ENCODE data around the gene REXO1.

Gene REXO1

DNA sequence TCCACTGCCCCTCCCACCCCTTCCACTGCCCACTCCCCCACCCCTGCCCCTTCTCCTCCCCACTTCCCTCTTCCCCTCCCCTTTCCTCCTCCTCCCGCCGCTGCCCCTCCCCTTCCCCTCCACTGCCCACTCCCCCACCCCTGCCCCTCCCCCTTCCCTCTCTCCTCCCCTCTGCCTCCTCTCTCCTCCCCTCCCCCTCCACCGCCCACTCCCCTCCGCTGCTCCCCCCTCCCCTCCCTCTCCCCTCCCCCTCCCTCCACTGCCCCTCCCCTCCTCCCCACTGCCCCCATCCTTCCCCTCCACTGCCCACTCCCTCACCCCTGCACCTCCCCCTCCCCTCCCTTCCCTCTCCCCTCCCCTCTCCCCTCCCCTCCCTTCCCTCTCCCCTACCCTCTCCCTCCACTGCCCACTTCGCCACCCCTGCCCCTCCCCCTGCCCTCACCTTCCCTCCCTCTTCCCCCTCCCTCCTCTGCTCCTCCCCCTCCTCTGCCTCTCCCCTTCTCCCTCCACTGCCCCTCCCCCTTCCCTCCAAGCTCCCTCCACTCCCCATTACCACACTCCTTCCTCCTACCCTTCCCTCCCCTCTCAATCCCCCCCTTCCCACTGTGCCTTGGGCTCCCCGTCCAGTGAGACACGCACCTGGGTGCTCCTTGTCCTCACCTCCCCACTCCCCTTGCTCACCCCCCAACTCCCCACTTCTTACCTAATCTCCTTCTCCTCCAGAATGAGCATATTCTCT is 58.1 kb downstream of the REXO1 start:
- no peak for DNase-seq

GRCh38 chr19:1789261-1790041 is 58.8 kb downstream of the REXO1 start:
- no peak for DNase-seq

DNA sequence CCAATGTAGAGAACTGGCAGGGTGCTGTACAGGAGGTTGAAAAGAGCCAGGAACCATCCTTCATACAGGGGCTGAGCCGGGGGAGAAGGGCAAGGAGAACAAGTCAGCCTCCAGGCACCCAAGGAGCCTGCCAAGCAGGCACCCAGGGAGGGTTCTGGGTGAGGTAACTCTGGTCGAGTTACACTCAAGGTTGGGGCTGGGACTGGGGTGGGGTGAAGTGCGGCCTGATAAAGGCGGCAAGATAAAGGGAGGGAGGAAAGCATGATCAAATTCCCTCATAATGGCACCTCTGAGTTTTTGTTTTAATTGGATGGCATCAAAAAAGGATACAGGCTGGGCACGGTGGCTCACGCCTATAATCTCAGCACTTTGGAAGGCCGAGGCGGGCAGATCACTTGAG is 61.2 kb downstream of the REXO1 start:
- DNase-seq: no peak

- no peak for DNase-seq
Measured at GRCh38 chr19:1786668-1787067, 61.6 kb downstream of the REXO1 start.

GRCh38 chr19:1785310-1785709 is 63.0 kb downstream of the REXO1 start:
- no peak for DNase-seq

DNA sequence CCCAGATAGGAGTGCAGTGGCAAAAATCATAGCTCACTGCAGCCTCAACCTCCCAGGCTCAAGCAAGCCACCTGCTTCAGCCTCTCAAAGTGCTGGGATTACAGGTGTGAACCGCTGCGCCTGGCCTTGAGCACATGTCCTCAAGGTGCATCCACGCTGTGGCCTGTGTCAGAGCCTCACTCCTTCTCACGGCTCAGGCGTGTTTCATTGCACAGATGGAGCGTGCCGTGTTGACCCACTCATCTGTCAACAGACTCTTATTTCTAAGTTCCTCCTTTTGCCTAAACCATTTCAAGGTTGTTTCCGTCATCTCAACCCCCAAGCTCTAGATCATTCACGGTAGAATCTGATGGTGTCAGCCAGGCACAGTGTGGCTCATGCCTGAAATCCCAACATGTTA is 64.4 kb downstream of the REXO1 start:
- DNase-seq: no peak

- no peak for DNase-seq
Measured at GRCh38 chr19:1783354-1783753, 64.9 kb downstream of the REXO1 start.

- DNase-seq: no peak
Measured at GRCh38 chr19:1782521-1782920, 65.8 kb downstream of the REXO1 start.

DNA sequence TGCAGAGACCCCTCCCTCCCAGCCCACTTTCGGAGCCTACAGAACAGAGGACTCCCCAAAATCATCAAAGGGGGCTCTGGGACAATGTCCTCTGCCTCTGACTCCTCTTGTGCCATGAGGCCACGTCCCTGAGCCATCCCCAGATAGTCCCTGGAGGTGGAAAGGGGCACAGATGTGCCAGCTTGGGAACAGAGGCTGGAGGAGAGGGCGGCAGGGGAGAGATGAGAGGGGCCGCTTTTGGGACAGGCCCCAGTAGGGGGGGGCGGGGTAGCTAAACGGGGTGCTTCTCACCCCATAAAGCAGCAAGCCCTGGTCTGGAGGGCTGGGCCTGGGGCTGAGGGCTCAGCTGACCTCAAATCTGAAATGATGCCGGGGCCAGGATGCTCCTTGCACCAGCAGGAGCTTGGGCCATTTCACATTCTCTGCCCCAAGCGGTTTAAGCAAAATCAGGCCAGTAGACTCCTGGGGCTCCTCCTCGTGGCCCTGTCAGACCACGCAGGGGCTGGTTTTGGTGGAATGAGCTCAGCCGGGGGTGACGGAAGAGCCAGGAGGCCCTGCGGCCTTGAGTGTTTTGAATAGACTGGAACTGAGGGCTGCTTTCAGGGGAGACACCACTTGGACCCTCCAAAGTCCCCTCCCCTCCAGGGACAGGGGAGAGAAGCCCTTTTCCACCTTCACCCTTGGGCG is 67.9 kb downstream of the REXO1 start:
- peak; percentile 22 for DNase-seq

GRCh38 chr19:1779574-1779973 is 68.7 kb downstream of the REXO1 start:
- DNase-seq: no peak

- DNase-seq: no peak
Measured at GRCh38 chr19:1777149-1777548, 71.1 kb downstream of the REXO1 start.

DNA sequence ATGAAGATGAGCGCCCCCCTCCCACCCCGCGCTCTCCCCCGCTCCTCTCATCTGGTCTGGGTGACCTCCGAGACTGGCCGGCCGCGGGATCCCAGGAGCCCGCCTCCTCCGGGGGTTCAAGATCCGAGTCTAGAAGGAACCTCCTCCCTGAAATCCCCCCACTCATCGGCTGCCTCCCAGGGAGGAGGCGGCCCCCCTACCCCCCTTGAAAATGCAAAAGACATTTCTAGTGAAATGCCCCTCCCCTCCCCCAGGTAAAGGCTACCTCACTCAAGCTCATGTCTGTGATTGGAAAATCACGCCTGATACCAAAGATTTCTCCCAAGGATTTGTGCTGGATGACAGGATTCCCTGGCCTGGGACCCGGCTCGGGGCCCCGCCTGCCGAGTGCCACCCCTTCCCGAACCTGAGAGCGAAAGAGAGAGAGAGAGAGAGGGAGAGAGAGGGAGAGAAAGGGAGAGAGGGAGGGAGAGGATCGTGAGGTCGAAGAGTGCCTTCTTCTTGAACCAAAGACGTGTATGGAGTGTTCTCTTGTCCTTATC is 71.6 kb downstream of the REXO1 start:
- DNase-seq: no peak

DNA sequence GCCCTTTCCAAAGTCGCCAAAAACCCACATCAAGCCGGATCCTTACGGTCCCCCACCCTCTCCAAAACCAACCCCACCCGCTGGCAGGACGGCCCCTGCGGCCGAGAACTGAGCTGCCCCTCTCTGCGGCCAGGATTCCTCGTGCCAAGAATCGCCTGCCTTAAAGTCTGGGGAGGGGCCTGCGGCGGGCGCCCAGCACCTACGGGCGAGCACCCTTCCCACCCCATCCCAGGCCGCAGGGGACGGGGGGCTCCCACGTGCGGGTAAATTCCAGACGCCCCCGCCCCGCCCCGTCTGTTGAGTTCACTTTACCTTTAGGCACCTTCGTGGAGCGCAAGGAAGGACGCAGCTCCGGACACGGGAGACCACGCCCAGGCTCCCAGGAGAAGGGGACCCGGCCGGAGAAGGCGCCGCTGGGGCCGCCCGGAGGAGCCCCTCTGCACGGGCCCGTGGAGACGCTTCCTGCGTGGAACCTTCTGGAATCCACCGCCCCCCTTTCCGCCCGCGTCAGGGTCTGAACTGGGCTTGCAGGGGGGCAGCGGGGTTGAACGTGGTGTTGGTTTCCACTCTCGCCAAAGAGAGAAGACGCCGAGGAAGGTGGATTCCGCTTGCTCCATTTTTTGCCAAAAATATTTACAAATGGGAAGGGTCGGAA is 72.2 kb downstream of the REXO1 start:
- no peak for DNase-seq

GRCh38 chr19:1774989-1775772 is 73.1 kb downstream of the REXO1 start:
- DNase-seq: no peak

GRCh38 chr19:1773184-1773583 is 75.1 kb downstream of the REXO1 start:
- DNase-seq: no peak

GRCh38 chr19:1770866-1771576 is 77.3 kb downstream of the REXO1 start:
- DNase-seq: no peak

DNA sequence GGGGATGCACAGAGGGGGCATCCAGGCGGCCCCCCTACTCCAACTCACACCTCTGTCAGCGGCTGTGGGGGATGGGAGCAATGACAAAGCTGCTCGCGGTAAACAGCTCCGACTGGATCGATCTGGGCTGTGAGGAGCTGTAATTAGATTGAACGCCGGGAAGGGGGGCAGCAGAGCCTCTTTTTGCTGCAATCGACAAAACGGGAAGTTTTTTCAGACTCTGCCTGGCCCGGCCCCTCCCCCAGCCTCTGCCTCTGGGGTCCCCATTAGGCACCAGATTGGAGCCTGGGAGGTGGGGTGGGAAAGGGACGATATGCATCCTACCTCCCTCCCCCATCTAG is 78.7 kb downstream of the REXO1 start:
- no peak for DNase-seq

- DNase-seq: no peak
Measured at GRCh38 chr19:1768918-1769644, 79.2 kb downstream of the REXO1 start.

GRCh38 chr19:1768248-1768647 is 80.0 kb downstream of the REXO1 start:
- peak; percentile 22 for DNase-seq

- DNase-seq: peak; percentile 48
Measured at GRCh38 chr19:1767464-1767933, 80.8 kb downstream of the REXO1 start.

Measured in fibroblast of skin of scalp (primary cell).